GM23248 (cell line): Measurements from ENCODE around the gene ABCE1.

Experiments used
- EZH2 ChIP-seq: fragments of 200-600 bp; sonication (generic); IDR thresholded peaks from 2 replicates; pipeline ENCODE4 v1.6.1; 2018; ENCODE audit warnings: antibody characterized with exemption, mild to moderate bottlenecking; ENCODE audit not compliant: insufficient read depth, poor library complexity, severe bottlenecking
- EZH2phosphoT487 ChIP-seq: fragments of 200-600 bp; sonication (generic); IDR thresholded peaks from 2 replicates; pipeline ENCODE4 v1.6.1; 2018; ENCODE audit warnings: antibody characterized with exemption, moderate library complexity, mild to moderate bottlenecking, low read depth; ENCODE audit not compliant: insufficient read depth

- TF ChIP-seq EZH2: no peak
- TF ChIP-seq EZH2phosphoT487: no peak
Measured at GRCh38 chr4:145171911-145172310, 73.8 kb downstream of the ABCE1 start.
